ENCODE measurements around the gene INSYN1. TPM values are rescaled to one million over a fixed set of nuclear protein-coding genes. Genes with fewer than 3 reads are reported as not detected.

The INSYN1 gene, protein sequence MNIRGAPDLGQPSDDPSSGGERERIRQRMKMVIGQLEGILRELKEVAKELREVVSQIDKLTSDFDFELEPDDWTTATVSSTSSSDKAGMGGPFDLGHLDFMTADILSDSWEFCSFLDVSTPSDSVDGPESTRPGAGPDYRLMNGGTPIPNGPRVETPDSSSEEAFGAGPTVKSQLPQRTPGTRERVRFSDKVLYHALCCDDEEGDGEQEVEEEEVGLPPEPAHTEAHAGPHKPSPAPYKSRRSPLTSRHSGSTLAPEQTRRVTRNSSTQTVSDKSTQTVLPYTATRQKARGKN
- total RNA-seq (2014; rRNA removed) (not detected in 2 replicates), Bru-seq, nascent RNA (percentile 5 among the genes with signal in this experiment), BruChase-seq, experiment 1, labeled RNA remaining after a 6-hour chase (percentile 5 among the genes with signal in this experiment), BruChase-seq, experiment 2, labeled RNA remaining after a 2-hour chase (not detected)
- long read RNA-seq, result 0 reads

DNA sequence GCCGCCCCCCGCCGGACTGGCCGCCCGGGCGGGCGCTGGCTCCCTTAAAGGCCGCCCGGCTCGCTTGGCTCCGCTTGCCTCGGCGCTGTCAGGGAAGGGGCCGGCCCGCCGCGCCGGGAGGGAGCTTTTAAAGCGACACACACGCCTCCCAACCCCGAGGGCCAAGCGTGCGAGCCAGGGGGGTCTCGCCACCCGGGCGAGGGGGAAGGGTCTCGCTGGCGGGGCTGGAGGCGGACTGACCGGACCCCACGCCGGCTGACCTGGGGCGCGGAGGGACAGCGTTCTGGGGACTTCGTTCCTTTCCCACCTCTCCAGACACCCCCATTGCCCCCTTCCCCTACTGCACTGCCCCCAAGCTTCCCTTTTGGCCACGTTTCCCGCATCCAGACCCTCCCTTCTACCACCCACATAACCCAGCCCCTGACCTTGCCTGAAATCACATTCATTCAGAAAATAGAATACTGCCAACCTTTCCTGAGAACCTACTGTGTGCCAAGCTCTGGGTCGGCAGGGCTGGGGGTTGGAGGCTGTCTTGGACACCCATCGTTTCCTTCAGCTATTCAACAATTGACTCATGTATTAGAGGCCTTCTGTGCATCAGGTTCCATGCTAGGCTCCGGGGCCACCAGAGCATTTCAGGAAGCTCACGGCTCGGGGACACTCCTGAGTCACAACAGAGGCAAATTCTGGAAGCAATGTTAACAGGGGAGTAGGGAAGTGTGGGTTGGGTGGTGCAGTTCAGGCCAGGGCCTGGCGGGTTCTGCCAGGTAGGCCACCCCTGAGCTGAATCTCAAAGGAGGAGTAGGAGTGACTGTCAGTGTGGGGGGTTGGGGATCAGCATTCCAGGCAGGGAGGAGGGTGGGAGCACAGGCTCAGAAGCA lies at the start of gene INSYN1:
INSYN1 (minus strand) TSS at position 102 of the 881 bp plus-strand sequence. CDS start 2,221 bp downstream, outside the sequence.
- ATAC-seq, result no peak
- Histone ChIP-seq H3K79me2 (ENCODE audit: low read length) (no peaks in the 10 kb centered on the region), H3K4me2 (ENCODE audit: low read length) (peak within 1 kb of the TSS; percentile 17; the same call in 1 of the 2 replicates), H3K36me3 (ENCODE audit: low read depth, low read length) (no peaks in the 10 kb centered on the region), H3K9ac (ENCODE audit: low read length) (no peak within 1 kb of the TSS), H3K4me3 (ENCODE audit: low read length) (peak within 1 kb of the TSS; percentile 30; the same call in 1 of the 2 replicates), H3K9me2 (replicated peaks; ENCODE audit: low read length) (no peaks in the 10 kb centered on the region), H3K4me1 (ENCODE audit: insufficient read depth, low read length) (no peaks in the 10 kb centered on the region), H2AFZ (ENCODE audit: low read length) (no peak within 1 kb of the TSS), H4K20me1 (ENCODE audit: low read length) (no peaks in the 10 kb centered on the region), H3K9me3 (ENCODE audit: low read length) (no peaks in the 10 kb centered on the region), H3F3A (ENCODE audit: low read length, unreplicated experiment) (no peaks in the 10 kb centered on the region), H3K27ac (ENCODE audit: low read length) (no peak within 1 kb of the TSS), H3K27me3 (ENCODE audit: low read length) (peaks cover 60% of the 10 kb centered on the region)
- CTCF ChIA-PET, result no interaction called here
- intact Hi-C loops (cut with micrococcal nuclease), result no loop called here
- TF ChIP-seq EZH2phosphoT487 (IDR thresholded peaks at IDR 0.05; ENCODE audit: borderline replicate concordance, low read length) (no peak), EZH2 (IDR thresholded peaks at IDR 0.05; ENCODE audit: low read length, unreplicated experiment) (no peak)
- TF ChIP-seq, protein P1, sequence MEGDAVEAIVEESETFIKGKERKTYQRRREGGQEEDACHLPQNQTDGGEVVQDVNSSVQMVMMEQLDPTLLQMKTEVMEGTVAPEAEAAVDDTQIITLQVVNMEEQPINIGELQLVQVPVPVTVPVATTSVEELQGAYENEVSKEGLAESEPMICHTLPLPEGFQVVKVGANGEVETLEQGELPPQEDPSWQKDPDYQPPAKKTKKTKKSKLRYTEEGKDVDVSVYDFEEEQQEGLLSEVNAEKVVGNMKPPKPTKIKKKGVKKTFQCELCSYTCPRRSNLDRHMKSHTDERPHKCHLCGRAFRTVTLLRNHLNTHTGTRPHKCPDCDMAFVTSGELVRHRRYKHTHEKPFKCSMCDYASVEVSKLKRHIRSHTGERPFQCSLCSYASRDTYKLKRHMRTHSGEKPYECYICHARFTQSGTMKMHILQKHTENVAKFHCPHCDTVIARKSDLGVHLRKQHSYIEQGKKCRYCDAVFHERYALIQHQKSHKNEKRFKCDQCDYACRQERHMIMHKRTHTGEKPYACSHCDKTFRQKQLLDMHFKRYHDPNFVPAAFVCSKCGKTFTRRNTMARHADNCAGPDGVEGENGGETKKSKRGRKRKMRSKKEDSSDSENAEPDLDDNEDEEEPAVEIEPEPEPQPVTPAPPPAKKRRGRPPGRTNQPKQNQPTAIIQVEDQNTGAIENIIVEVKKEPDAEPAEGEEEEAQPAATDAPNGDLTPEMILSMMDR (conservative IDR thresholded peaks at IDR 0.05; ENCODE audit: low read depth, low read length), result no peak
- no TSS peak for BruUV-seq (replicated peaks)
- DNase-seq, result no peak
- POLR2A ChIA-PET (ENCODE audit: unreplicated experiment), result no interaction called here

DNA sequence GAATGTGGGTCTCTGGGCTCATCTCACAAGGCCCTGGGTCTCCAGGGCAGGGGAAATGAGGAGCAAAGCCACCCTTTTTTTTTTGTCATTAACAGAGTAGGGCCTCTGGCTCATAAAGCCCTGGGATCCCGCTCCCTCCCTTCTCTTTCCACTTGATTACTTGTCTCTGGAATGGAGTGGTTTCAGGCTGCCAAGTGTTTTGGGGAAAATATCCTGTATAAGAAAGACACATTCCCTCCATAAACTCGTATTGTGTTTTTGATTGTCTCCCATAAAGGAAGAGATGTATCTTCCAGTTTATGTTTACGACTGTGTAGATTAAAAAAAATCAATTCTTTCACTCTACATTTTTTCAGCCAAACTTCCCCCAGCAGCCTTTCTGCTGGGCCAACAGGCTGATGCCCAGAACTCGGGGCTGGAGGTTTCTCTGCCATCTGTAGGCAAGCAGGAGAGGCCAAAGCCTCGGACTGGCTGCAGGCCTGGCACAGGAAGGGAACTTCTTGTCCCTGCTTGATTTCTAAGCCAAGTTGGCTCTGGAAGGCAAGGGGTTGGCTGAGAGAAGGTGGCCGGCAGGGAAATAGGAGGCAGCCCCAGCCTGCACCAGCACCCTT lies 49.4 kb upstream of the INSYN1 start:
- no peaks in the 10 kb centered on the region for H3F3A ChIP-seq (ENCODE audit: low read length, unreplicated experiment)
- peaks cover 15% of the 10 kb centered on the region for H3K4me1 ChIP-seq (ENCODE audit: insufficient read depth, low read length)
- H3K4me2 ChIP-seq (ENCODE audit: low read length), result no peak overlapping the region
- H3K4me3 ChIP-seq (ENCODE audit: low read length), result no peak overlapping the region
- no peaks in the 10 kb centered on the region for H3K36me3 ChIP-seq (ENCODE audit: low read depth, low read length)
- H3K79me2 ChIP-seq (ENCODE audit: low read length), result no peaks in the 10 kb centered on the region
- intact Hi-C loops (cut with micrococcal nuclease), result no loop called here
- BruUV-seq (replicated peaks), result no TSS peak
- TF ChIP-seq EZH2phosphoT487 (IDR thresholded peaks at IDR 0.05; ENCODE audit: borderline replicate concordance, low read length) (no peak), EZH2 (IDR thresholded peaks at IDR 0.05; ENCODE audit: low read length, unreplicated experiment) (no peak)
- TF ChIP-seq, protein P1 (conservative IDR thresholded peaks at IDR 0.05; ENCODE audit: low read depth, low read length), result no peak
- no peaks in the 10 kb centered on the region for H4K20me1 ChIP-seq (ENCODE audit: low read length)
- no peaks in the 10 kb centered on the region for H3K27me3 ChIP-seq (ENCODE audit: low read length)
- no peaks in the 10 kb centered on the region for H3K9me2 ChIP-seq (replicated peaks; ENCODE audit: low read length)
- no peak overlapping the region for H3K27ac ChIP-seq (ENCODE audit: low read length)
- H3K9ac ChIP-seq (ENCODE audit: low read length), result no peak overlapping the region
- ChIA-PET POLR2A (ENCODE audit: unreplicated experiment) (no interaction called here), CTCF (no interaction called here)
- ATAC-seq, result no peak
- H3K9me3 ChIP-seq (ENCODE audit: low read length), result no peaks in the 10 kb centered on the region
- no peak overlapping the region for H2AFZ ChIP-seq (ENCODE audit: low read length)
- no peak for DNase-seq
